ENCODE results near the gene PLCL1.

DNA sequence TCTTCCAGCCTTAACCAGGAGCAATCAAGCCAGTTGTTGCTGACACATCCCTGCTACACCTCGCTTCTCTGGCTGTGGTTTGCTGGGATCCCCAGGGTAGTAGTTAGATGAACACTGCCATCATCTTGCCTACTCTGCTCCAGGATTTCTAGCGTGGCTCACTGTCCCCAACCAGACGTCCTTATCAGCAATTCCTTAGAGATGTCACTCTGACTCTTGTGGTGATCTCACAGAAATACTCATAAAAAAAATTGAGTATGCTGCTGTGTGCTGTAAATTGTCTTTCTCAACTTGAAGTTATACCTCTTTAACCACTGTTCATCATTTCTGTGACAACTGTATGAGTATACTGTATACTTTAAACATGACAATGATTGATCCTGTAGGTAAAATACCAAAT lies 63.2 kb downstream of the PLCL1 start:
- TF ChIP-seq, protein P1, sequence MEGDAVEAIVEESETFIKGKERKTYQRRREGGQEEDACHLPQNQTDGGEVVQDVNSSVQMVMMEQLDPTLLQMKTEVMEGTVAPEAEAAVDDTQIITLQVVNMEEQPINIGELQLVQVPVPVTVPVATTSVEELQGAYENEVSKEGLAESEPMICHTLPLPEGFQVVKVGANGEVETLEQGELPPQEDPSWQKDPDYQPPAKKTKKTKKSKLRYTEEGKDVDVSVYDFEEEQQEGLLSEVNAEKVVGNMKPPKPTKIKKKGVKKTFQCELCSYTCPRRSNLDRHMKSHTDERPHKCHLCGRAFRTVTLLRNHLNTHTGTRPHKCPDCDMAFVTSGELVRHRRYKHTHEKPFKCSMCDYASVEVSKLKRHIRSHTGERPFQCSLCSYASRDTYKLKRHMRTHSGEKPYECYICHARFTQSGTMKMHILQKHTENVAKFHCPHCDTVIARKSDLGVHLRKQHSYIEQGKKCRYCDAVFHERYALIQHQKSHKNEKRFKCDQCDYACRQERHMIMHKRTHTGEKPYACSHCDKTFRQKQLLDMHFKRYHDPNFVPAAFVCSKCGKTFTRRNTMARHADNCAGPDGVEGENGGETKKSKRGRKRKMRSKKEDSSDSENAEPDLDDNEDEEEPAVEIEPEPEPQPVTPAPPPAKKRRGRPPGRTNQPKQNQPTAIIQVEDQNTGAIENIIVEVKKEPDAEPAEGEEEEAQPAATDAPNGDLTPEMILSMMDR (IDR thresholded peaks at IDR 0.05) = no peak
- TF ChIP-seq POLR2AphosphoS5 (IDR thresholded peaks at IDR 0.05) (no peak), POLR2A (IDR thresholded peaks at IDR 0.05) (no peak)
